LNCAP (cell line): ENCODE results near the gene ICOS.

Experiments
- TF ChIP-seq, protein P1 (sequence below): fragments of 450-650 bp; IDR thresholded peaks from 2 replicates; pipeline ENCODE4 v1.5.1; 2017; ENCODE audit warnings: mild to moderate bottlenecking

ICOS gene

DNA sequence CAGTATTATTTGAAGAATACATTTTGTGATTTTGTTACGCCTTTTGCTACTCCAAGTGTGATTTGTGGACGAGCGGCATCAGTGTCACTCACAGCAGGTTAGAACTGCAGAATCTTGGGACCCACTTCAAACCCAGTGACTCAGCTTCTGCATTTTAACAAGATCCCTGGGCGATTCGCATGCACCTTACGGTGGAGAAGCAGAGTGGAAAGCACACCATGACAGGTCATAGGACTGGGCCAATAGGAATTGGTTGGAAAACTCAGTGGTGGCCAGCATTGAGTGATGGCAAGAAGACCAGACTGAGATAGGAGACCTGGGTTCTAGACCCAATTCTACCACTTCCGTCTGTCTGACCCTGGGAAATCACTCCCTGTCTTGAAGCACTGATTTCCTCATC, 42.7 kb upstream of the ICOS start:
- TF ChIP-seq, protein P1, sequence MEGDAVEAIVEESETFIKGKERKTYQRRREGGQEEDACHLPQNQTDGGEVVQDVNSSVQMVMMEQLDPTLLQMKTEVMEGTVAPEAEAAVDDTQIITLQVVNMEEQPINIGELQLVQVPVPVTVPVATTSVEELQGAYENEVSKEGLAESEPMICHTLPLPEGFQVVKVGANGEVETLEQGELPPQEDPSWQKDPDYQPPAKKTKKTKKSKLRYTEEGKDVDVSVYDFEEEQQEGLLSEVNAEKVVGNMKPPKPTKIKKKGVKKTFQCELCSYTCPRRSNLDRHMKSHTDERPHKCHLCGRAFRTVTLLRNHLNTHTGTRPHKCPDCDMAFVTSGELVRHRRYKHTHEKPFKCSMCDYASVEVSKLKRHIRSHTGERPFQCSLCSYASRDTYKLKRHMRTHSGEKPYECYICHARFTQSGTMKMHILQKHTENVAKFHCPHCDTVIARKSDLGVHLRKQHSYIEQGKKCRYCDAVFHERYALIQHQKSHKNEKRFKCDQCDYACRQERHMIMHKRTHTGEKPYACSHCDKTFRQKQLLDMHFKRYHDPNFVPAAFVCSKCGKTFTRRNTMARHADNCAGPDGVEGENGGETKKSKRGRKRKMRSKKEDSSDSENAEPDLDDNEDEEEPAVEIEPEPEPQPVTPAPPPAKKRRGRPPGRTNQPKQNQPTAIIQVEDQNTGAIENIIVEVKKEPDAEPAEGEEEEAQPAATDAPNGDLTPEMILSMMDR = no peak

DNA sequence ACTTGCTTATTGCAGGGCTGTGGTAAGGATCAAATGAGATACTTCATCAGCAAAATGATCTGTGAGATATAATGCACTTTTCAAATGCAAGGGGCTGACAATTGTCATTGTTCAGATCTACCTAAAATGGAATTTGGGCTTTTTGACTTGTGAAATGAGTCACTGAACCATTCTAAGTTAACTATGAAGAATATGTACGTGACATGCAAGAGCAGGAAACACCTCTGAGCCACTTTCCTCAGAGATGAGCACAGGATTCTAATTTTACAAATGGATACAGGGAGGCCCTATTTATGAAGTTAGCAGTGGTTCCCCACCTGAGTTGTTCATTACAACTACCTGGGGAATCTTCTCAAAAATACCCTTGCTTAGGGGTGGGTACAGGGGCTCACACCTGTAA, 42.3 kb upstream of the ICOS start:
- TF ChIP-seq, protein P1 = no peak

DNA sequence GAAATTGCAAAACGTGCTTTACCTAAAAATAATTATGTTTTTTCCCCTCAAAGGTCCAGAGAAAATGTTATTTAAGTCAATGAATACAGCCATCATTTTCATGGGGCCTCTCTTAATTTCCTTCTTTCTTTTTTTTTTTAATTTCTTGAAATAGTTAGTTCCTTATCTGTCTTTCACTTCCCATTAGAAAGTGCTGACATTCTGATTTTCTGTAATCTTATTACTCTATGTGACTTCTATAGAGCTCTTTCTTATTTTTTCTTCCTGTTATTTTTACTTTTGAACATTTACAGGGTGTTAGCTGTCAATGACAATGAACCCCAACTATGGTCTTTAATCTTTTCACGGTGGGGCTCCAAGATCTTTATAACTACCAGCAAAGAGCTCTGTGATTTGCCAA, 39.0 kb upstream of the ICOS start:
- TF ChIP-seq, protein P1 = no peak

DNA sequence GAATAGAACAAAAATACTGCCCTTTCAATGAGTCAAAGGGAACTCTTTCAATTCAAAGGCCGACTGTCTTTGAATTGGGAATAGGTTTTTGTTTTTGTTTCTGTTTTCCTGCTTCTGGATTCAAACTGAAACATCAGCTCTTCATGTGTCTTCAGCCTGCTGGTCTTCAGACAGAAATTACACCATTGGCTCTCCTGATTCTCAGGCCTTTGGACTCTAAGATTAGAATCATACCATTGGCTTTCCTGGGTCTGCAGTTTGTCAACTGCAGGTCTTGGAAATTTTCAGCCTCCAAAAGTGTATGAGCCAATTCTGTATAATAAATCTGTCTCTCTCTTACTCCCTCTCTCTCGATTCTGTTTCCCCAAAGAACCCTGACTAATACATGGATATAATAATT, 37.9 kb upstream of the ICOS start:
- TF ChIP-seq, protein P1 = no peak

DNA sequence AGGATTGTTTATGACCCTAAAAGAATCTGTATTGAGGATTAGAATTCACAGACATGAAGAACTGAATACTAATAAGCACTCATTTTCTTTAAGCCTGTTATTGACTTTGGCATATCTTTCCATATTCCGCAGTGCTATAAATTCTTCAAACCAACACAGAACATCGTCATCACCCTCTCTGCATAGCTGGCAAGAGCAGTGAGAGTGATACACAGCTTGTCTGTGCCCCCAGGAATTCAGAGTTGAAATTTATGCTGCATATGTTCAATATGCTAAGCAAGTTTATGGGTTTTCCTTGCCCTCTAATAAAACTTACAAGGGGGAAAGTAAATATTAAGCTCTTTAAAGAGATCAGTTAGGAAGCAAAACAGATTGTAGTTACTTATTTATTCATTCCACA, 36.3 kb upstream of the ICOS start:
- TF ChIP-seq, protein P1 = no peak

DNA sequence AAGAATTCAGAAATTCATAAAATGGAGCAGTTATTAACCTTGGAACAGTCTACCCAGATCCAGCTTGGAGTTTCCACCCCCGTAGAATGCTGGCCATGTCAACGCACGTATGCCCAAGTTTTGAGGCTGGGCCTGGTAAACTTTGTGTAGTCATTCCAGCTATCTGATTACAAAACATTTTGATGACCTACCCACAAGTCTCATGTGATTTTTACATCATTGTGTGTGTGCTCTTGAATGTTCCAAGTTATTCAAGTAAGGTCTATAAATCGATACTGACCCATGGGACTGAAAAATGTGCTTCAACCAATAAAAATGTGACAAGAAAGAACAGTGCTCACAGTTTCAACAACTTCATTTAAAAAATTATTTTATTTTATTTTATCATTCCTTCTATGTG, 32.5 kb upstream of the ICOS start:
- TF ChIP-seq, protein P1 = no peak

DNA sequence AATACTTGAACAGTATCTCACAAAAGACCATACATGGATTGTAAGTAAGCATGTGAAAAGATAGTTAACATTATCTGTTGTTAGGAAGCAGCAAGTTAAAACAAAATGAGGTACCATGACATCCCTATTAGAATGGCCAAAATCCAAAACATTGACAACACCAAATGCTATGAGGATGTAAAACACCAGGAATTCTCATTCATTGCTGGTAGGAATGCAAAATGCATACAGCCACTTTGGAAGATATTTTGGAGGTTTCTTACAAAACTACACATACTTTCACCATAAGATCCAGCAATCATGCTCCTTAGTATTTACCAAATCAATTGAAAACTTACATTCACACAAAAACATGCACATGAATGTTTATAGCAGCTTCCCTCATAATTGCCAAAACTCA, 30.9 kb upstream of the ICOS start:
- TF ChIP-seq, protein P1 = no peak

DNA sequence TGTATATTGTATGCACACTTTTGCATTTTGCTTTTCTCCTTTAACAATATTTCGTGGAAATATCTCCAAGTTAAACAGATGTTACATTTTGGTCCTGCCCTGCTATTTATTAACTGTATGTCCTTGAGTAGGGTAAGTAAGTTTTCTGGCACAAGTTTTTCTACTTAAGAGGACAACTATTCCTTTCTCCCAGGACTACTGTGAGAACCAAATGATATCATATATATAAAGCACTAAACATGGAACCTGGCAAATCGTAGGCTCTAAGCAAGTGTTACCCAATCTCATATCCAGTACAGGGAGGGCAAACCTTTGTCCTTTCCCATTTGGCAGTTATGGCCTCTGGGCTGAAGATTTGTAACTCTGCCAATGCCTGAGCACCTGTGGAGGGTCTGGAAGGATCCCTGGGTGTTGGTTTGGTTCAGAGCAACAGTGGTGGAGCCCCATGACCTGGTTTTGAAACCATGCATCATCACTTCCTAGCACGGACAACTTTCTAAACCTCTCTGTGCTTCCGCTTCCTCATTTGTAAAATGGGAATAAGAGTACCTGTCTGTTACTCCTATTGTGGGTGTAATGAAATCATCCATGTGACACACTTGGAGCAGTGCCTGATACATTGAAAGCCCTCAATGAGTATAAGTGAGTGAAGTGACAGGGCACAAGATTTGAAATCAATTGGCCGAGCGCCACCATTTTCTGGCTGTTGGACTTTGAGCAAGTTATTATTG, 28.3 kb upstream of the ICOS start:
- TF ChIP-seq, protein P1 = no peak
